Left cardiac atrium (tissue), 4 donors: ENCODE data around the gene CFAP100. TPM values are rescaled to one million over a fixed set of nuclear protein-coding genes. Genes with fewer than 3 reads are reported as not detected.

Experiments
- ATAC-seq, 2 donors: fragments of 200-7000 bp; cut with Tn5 transposase; one replicate each; pipeline ENCODE4 v1.9.1; 2020; ENCODE audit warnings: mild to moderate bottlenecking in 2 of 2, moderate library complexity in 2 of 2
- DNase-seq: peaks from one replicate; pipeline ENCODE4 v3.0.0-alpha.2; 2020
- intact Hi-C, 2 donors: fragments of 100-400 bp; cut with DNase I; formaldehyde crosslinking; loops; one replicate each; pipeline versions ENCODE4 v1.14.1 to v1.15.1; 2022 to 2023
- long read RNA-seq: library from polyadenylated mRNA; unstranded; transcript quantifications from one replicate; pipeline ENCODE4 v2.0.0, GENCODE V29; 2021
- total RNA-seq, 2 donors: library from RNA; stranded (reverse); fragmentation: NEBNext Ultra II Directional; extraction: Animal tissue kit (Norgen Biotek cat#: 25700); gene quantifications; one replicate each; pipeline ENCODE4 v1.2.1, GENCODE V29; 2021
- donor health status: DM: no; HTN: yes; CAD: no.
- donor health status: DM: no; HTN: yes; CAD: no; lungs with severe emphysema.
- donor health status: DM: yes; HTN: yes; CAD: no.
- donor health status: Dilated cardiomyopathy.

The CFAP100 gene
- not detected for total RNA-seq
- long read RNA-seq, result 0 reads

DNA sequence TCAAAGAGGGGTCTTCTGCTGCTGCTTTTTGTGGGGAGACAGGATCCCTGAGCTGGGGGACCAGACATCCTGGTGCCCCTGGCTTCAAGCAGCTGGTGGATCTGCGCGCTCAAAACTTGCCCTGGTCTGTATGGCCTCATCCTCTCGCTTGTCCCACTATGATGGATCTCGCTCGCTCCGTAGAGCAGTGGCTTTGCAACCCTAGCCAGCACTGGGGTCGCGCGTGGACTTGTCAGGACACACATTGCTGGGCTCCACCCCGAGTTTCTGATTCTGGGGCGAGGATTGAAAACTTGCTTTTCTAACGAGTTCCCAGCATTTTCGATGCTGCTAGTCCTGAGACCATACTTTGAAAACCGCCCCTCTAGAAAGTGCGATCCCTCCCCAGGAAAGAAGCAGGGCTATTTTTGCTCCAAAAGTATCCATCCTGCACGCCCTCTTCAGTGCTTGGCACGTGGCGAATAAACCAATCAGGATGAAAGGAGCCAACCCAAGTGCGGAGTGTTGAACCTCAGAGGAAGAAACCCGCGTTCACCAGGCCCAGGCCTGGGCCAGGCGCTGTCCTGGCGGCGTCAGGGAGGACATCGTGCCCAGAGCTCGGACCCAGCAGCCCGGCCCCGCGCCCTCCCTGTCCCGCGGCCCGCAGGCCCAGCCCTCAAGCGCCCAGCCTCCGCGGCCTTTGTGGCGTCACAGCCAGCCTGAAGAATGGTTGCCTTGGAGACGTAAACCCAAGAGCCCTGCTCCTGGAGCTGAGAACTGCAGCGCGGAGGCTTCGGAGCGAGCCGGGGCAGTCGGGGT lies at the start of gene CFAP100:
Gene CFAP100, plus strand, starts transcription at position 731 of the 798 bp plus-strand sequence. CDS start 1,092 bp downstream, outside the sequence.
- peak; percentile 67 to 71 for ATAC-seq
- peak; percentile 51 for DNase-seq
- intact Hi-C loops, result loop anchor here (5.0 to 10.0 kb wide), 2 partner anchors 260 to 262 kb away; no protein-coding TSS in a partner anchor

DNA sequence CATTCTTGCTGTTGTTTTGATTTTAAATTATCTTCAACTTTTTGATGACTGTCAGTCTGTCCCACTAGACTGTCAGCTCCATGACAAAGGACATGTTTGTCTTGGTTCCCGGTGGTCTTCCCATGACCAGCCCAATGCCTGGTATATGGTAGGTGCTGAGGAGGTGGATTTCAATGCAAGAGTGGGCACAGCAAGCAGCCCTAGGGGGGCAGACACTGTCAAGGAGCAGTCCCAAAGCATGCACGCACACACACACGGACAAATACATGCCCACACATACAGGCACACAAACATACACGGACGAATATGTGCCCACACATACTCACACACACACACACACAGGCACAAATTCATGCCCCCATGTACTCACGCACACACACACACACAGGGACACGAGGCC lies 49.5 kb upstream of the CFAP100 start:
- DNase-seq (no peak), ATAC-seq (no peak)
- intact Hi-C loops, result loop anchor here in 1 of 2 donors (10.0 kb wide), 1 partner anchor 50 kb away; no protein-coding TSS in a partner anchor

DNA sequence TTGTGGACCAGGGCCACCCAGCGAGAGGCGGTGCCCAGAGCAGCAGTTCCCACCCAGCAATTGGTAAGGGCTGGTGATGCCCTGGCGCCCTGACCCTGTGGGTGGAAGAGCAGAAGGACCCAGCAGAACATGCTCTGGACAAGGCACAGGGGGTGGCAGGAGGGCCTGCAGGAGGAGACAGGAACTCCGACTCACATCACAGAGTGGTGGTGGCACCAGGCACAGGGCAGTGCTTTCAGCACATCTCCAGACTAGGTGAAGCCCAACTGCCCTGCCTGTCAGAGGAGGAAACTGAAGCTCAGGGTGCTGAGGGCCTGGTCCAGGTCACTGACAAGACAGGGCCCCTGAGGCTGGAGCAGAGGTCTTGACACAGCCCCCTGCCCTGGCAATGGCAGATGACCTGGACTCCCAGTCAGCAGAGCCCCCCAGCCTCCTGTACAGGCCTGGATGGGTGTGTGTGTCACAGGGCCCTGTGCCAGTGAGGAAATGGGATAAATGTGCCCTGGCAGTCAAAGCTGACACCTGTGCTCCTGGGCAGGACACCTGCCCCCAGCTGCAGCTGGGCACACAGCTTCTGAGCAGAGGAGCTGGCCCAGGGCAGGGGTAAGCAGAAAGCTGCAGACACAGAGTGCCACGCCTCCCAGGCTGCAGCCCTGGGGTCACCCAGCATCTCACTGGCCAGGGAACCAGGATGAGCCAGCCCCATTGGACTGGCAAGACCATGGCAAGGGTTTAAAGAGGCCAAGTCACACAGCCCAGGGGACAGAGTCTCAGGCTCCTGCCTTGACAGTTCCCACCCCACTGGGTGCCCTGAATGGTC lies 48.9 kb upstream of the CFAP100 start:
- DNase-seq (no peak), ATAC-seq (no peak)
- intact Hi-C loops, result loop anchor here in 1 of 2 donors (10.0 kb wide), 1 partner anchor 51 kb away; no protein-coding TSS in a partner anchor

DNA sequence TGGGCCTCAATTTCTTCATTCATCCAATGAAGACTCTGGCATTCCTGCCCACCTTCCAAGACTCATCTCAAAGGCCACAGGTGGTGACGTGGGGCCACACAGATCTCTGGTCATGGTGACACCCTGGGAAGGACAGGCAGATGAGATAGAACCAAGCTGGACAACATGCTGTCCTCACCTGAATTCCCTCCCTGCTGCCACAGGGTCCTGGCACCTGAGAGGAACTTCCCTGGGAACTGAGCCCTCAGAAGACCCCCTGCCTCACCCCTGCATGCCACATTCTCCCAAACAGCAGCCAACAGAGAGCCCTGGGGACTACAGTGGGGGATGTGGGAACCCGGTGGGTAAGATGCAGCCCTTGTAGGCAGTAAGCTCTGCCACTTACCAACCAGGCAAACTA lies 48.2 kb upstream of the CFAP100 start:
- no peak for ATAC-seq
- intact Hi-C loops, result loop anchor here in 1 of 2 donors (10.0 kb wide), 1 partner anchor 52 kb away; no protein-coding TSS in a partner anchor
- DNase-seq, result no peak

DNA sequence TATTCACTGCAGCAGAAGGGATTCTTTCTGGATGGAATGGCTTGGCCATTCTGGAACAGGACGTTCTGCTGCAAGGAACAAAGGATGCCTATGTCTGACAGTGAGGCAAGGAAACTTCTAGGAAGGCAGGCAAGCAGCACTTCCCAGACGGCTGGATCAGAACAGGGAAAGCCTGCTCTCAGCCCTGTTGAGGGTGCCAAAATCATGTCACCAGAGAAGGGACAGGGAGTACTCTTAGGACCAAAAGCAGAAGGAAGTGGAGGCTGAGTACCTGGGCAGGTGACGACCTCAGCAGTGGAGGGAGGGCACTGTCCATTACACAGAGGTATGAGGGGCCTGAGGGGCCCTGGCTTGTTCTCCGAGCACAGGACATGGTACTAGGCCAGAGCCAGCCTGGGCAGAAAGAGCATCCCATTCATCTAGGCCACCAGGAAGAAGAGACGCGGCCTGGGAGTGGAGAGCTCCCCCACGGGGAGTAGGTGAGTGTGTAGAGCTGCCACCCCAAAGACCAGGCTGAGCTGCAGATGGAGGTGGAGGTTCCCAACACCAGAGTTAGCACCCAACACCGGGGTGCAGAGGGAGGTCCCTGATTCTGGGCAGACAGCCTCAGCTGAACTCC lies 47.1 kb upstream of the CFAP100 start:
- DNase-seq, result no peak
- no peak for ATAC-seq
- intact Hi-C loops, result loop anchor here in 1 of 2 donors (10.0 kb wide), 1 partner anchor 53 kb away; no protein-coding TSS in a partner anchor

DNA sequence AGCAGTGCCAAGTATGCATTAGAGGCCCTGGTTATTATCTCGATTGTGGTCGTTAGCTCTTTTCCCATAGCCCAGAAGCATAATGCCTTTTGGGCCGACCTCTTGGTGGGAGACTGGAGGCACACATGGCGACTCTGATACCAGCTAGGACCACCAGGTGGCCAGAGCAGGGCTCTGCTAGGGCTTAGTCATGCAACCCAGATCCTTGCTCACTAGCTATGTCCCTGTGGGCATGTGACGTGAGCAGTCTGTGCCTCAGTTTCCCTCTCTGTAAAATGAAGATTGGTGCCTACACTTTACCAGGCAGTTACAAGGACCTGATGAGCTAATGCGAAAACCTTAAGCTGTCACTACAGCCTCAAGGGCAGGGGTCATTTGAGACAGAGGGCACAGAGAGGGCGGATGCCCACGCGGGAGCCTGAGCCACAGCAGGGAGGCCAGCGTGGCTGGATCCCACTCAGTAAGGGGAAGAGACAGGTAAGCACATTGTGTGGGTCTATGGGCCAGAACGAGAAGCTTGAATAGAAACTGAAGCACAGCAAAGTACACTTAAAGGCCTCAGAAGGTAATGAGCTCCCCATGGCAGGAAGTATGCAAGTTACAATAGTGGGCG lies 46.3 kb upstream of the CFAP100 start:
- no peak for ATAC-seq
- no peak for DNase-seq
- intact Hi-C loops, result loop anchor here in 1 of 2 donors (10.0 kb wide), 1 partner anchor 54 kb away; no protein-coding TSS in a partner anchor

DNA sequence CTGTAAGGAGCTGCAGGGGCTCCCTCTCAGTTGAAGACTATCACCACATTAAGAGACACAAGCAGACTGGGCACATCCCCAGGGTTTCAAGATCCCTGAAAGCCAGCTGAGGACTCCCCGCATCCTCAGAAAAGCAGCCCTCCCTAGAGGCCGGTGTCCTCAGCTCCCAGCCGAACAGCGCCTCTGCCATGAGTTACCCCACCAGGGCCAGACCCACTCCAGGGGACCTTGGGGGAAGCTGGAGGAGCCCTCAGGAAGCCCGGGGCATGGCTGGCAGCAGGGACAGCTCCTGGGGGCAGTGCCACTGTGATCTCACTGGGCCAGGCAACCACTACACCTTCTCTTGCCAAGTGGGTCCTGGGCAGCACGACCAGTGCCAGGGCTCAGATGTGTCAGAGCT lies 45.6 kb upstream of the CFAP100 start:
- intact Hi-C loops, result loop anchor here in 1 of 2 donors (10.0 kb wide), 1 partner anchor 54 kb away; no protein-coding TSS in a partner anchor
- DNase-seq (no peak), ATAC-seq (peak in 1 of 2 donors; percentile 35)

DNA sequence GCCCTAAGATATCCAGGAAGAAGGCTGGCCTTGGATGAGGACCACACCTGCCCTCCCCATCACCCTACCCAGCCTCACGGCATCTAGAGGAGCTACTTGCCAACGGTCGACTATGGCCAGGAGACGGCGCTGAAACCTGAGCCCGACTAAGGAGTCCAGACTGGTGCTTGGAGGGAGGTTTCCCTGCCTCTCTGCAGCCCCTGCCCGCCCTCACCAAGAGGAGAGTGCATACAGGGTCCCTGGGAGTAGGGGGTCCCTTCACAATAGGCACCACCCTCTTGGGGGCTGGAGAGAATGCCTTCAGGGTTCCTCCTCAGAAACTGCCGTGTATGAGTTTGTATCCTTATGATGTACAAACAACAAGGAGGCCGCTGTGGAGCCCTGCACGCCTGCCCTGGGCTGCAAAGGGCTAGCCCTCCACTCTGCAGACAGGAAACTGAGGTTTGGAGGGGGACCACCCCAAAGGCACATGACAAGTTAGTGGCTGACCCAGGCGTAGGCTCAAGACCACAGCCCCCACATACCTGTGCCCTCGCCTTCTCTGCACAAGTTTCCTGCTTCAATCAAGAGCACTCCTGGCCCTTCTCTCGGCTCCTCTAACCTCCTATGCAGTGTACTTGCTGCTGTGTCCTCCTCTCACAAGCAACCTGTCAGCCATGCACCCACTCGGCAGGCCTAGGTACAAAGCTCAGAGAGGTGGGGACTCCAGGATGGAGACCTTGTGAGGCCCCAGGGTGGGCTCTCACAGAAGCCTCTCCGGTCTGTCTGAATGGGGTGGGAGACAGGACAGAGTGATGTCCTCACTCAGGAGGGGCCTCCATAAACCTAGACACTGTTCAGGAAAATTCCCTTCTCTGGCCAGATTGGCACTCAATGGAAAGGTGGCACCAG lies 44.9 kb upstream of the CFAP100 start:
- intact Hi-C loops, result loop anchor here in 1 of 2 donors (10.0 kb wide), 1 partner anchor 55 kb away; no protein-coding TSS in a partner anchor
- ATAC-seq (no peak), DNase-seq (no peak)

DNA sequence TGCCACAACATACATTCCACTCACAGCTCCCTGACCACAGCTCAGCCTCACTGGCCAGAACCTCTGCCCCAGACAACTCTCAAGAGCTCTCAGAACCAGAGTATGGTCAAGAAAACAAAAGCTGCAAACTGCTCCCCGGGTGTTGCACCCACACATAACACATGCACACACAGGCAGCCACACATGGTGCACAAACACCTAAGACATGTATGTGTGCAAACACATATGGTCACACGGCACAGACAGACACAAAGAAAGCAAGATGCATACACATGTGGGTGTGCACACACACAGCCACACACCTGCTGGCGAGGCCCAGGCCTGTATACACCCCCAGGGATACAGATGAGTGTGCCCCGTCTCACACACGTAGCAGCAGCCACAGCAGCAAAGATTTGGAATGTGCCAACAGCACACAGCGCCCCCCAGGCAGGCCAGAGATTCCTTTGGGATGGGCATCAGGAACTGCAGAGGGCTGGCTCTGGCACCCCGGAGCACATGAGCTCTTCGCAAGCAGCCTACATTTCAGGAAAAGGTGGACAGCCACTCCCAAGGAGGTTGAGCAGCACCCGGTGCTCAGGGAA lies 44.1 kb upstream of the CFAP100 start:
- DNase-seq (no peak), ATAC-seq (no peak)
- intact Hi-C loops, result no loop called here

- ATAC-seq (no peak), DNase-seq (no peak)
- intact Hi-C loops, result no loop called here
These were observed 43.5 kb upstream of the CFAP100 start for GRCh38 chr3:126351086-126351770.

GRCh38 chr3:126351771-126352475 lies 42.8 kb upstream of the CFAP100 start:
- intact Hi-C loops, result no loop called here
- ATAC-seq, result no peak
- DNase-seq, result peak; percentile 7

DNA sequence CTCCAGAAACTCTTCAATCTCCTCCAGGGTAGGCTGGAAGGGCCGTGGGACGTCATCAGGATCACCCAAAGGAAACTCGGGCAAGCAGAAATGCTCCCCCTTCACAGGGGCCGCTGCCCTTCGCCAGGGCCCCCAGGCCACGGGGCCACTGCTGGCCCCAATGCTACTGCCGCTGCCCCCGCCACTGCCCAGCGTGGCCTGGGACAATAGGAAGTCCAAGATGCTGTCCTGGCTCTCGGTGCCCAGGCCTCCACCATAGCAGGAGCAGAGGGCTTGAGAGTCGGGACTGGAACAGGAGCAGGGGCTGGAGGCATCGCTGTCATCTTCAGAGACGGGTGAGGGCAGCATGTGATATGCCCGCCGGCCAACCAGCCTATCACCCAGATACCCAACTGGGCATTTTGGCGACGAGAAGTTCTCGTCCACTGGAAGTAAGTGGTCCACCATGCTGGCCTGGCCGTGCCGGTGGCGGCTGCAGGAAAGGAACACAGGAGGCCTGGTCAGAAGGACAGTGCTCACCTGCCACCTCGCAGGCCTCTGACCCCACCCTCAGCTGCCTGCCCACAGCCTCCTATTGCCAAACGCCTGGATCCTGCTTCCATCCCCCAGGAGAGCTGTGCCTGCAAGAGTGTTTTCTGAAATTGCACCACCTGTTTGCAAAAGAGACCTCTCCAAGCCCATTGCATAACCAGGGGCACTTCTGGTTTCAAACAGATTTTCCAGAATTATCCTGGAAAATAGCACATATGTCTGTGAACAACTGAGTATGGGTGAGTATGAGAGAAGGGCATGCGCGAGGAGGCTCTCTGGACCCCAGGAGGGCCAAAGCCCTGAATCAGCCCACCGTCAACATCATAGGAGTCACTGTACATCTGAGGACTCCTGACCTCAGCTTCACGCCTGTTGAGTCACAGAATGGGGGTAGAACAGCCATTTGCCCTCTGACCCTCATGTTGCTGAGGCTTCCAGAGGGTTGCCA lies 41.9 kb upstream of the CFAP100 start:
- intact Hi-C loops, result no loop called here
- peak; percentile 23 for DNase-seq
- no peak for ATAC-seq

DNA sequence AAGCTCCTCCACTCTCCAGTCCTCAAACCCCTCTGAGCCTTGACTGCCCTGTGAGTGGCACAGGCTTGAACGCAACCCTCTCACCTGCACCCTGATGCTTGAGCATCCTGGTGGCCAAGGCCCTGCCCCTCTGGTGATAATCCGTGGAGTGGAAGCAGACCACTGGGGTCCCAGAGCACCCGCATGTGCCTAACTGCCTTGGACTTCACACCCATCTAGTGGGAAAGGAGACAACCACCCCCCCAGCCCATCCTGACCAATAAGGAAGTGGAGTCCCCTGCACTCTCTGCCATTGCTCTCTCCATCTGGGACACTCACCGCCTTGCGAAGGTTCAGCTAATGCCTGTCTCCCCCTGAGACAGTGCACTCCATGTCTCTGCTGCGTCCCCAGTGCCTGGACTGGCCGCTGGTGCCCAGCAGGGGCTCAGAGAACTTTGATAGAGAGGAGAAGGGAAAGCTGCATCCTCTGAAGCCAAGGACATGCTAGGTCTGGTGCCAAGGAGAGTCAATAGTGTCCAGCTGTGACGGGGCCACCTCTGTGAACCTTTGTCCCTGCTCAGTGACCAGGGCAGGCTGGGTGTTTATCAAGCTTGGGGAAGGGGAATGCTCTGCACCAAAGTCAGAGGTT lies 40.9 kb upstream of the CFAP100 start:
- ATAC-seq (no peak), DNase-seq (peak; percentile 19)
- intact Hi-C loops, result no loop called here

- intact Hi-C loops, result no loop called here
- DNase-seq, result peak; percentile 39
- no peak for ATAC-seq
These were observed 39.9 kb upstream of the CFAP100 start for GRCh38 chr3:126354776-126355175.

DNA sequence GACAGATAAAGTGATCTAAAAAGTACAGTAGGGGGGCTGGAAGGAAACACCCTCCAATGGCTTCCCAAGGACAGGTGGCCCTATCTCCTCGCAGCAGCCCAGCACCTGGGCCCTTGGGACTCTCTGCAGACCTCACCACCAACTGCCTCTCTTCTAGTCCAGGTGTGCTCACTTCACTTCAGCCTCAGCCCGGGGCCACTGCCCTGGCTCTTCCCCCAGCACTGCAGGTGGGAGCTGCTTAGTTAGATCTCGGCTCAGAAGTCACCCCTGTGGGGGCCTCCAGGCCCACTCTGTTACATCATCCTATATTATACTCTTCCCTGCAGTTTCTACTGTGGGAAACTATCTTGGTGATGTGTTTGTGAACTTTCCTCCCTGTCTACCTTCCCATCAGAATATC lies 39.5 kb upstream of the CFAP100 start:
- DNase-seq, result peak; percentile 24
- no peak for ATAC-seq
- intact Hi-C loops, result no loop called here
